Left lung (tissue), 10 donors: Measurements from ENCODE around the gene PHKA2. TPM values are rescaled to one million over a fixed set of nuclear protein-coding genes. Genes with fewer than 3 reads are reported as not detected.

Experiments
- ATAC-seq: fragments of 200-7000 bp; cut with Tn5 transposase; one replicate; pipeline ENCODE4 v1.9.1; 2020; ENCODE audit warnings: moderate library complexity
- DNase-seq, 4 donors: peaks; one replicate each; pipeline ENCODE4 v3.0.0-alpha.2; 2013 to 2020
- H3K27ac ChIP-seq, 2 donors: fragments of 200-600 bp; sonication (generic) in 1 of 2; one replicate each; pipeline versions ENCODE4 v1.5.0 to v1.8.0; 2020 to 2021
- H3K27me3 ChIP-seq, 2 donors: fragments of 200-600 bp; sonication (generic) in 1 of 2; one replicate each; pipeline versions ENCODE4 v1.5.0 to v1.8.0; 2020 to 2021
- H3K36me3 ChIP-seq, 2 donors: fragments of 200-600 bp; sonication (generic) in 1 of 2; one replicate each; pipeline versions ENCODE4 v1.5.0 to v1.8.0; 2020 to 2021
- H3K4me1 ChIP-seq, 2 donors: fragments of 200-600 bp; one replicate each; pipeline ENCODE4 v1.8.0; 2021
- H3K4me3 ChIP-seq, 2 donors: fragments of 200-600 bp; sonication (generic) in 1 of 2; one replicate each; pipeline versions ENCODE4 v1.5.0 to v1.8.0; 2020 to 2021; ENCODE audit warnings: mild to moderate bottlenecking in 1 of 2
- H3K9me3 ChIP-seq, 2 donors: fragments of 200-600 bp; sonication (generic) in 1 of 2; one replicate each; pipeline versions ENCODE4 v1.5.0 to v1.8.0; 2020 to 2021
- intact Hi-C, 2 donors: fragments of 100-400 bp; cut with DNase I; formaldehyde crosslinking; loops; one replicate each; pipeline versions ENCODE4 v1.11.2 to v1.14.2; 2022
- polyA plus RNA-seq, 6 donors: library from polyadenylated mRNA; unstranded; fragments of 120-200 nt; gene quantifications; one replicate each; pipeline ENCODE4 v1.2.1, GENCODE V29; 2013; ENCODE audit not compliant: insufficient read length in 6 of 6
- total RNA-seq, 2 donors: library from RNA; stranded (reverse); fragmentation: NEBNext Ultra II Directional; extraction: Animal tissue kit (Norgen Biotek cat#: 25700); gene quantifications; one replicate each; pipeline ENCODE4 v1.2.1, GENCODE V29; 2021
- TF ChIP-seq, protein P1 (sequence below), 2 donors: fragments of 200-600 bp; sonication (generic) in 1 of 2; IDR thresholded peaks; one replicate each; pipeline versions ENCODE4 v1.5.0 to v1.8.0; 2021; ENCODE audit warnings: antibody characterized with exemption in 2 of 2
- donor health status: DM: no; HTN: yes; CAD: no.
- donor health status: DM: no; HTN: no; CAD: no.

PHKA2 gene
- total and polyA plus RNA-seq, 8 donors = 26.1 to 45.8 (median 38.0) TPM

GRCh38 chrX:19003756-19004155 is 19.8 kb upstream of the PHKA2 start:
- intact Hi-C loops = no loop called here
- DNase-seq (no peak), ATAC-seq (no peak)
- Histone ChIP-seq H3K9me3 (no peaks in the 10 kb centered on the region), H3K36me3 (no peaks in the 10 kb centered on the region), H3K4me3 (no peak overlapping the region), H3K27ac (no peak overlapping the region), H3K4me1 (no peaks in the 10 kb centered on the region), H3K27me3 (peaks cover 0 to 3% of the 10 kb centered on the region in 2 donors)
- TF ChIP-seq, protein P1, sequence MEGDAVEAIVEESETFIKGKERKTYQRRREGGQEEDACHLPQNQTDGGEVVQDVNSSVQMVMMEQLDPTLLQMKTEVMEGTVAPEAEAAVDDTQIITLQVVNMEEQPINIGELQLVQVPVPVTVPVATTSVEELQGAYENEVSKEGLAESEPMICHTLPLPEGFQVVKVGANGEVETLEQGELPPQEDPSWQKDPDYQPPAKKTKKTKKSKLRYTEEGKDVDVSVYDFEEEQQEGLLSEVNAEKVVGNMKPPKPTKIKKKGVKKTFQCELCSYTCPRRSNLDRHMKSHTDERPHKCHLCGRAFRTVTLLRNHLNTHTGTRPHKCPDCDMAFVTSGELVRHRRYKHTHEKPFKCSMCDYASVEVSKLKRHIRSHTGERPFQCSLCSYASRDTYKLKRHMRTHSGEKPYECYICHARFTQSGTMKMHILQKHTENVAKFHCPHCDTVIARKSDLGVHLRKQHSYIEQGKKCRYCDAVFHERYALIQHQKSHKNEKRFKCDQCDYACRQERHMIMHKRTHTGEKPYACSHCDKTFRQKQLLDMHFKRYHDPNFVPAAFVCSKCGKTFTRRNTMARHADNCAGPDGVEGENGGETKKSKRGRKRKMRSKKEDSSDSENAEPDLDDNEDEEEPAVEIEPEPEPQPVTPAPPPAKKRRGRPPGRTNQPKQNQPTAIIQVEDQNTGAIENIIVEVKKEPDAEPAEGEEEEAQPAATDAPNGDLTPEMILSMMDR (IDR thresholded peaks at IDR 0.05) = no peak

- Histone ChIP-seq H3K9me3 (no peaks in the 10 kb centered on the region), H3K36me3 (no peaks in the 10 kb centered on the region), H3K4me3 (no peak overlapping the region), H3K4me1 (peaks cover 0 to 3% of the 10 kb centered on the region in 2 donors), H3K27me3 (peaks cover 0 to 6% of the 10 kb centered on the region in 2 donors), H3K27ac (no peak overlapping the region)
- ATAC-seq (no peak), DNase-seq (no peak)
- intact Hi-C loops = no loop called here
- TF ChIP-seq, protein P1 (IDR thresholded peaks at IDR 0.05) = no peak
Observed at GRCh38 chrX:18998653-18999052, 14.7 kb upstream of the PHKA2 start.

- Histone ChIP-seq H3K27me3 (peaks cover 0 to 6% of the 10 kb centered on the region in 2 donors), H3K4me1 (peaks cover 0 to 3% of the 10 kb centered on the region in 2 donors), H3K27ac (no peak overlapping the region), H3K9me3 (no peaks in the 10 kb centered on the region), H3K36me3 (no peaks in the 10 kb centered on the region), H3K4me3 (no peak overlapping the region)
- ATAC-seq (no peak), DNase-seq (no peak)
- TF ChIP-seq, protein P1 (IDR thresholded peaks at IDR 0.05) = no peak
- intact Hi-C loops = no loop called here
Observed at GRCh38 chrX:18997916-18998315, 14.0 kb upstream of the PHKA2 start.

GRCh38 chrX:18996536-18996935 is 12.6 kb upstream of the PHKA2 start:
- DNase-seq = no peak
- Histone ChIP-seq H3K27ac (no peak overlapping the region), H3K4me3 (no peak overlapping the region), H3K4me1 (peaks cover 0 to 3% of the 10 kb centered on the region in 2 donors), H3K36me3 (no peaks in the 10 kb centered on the region), H3K9me3 (no peaks in the 10 kb centered on the region), H3K27me3 (peaks cover 0 to 6% of the 10 kb centered on the region in 2 donors)
- intact Hi-C loops = no loop called here
- ATAC-seq = no peak
- TF ChIP-seq, protein P1 (IDR thresholded peaks at IDR 0.05) = no peak

- TF ChIP-seq, protein P1 (IDR thresholded peaks at IDR 0.05) = no peak
- Histone ChIP-seq H3K4me3 (no peak overlapping the region), H3K4me1 (peaks cover 0 to 3% of the 10 kb centered on the region in 2 donors), H3K36me3 (no peaks in the 10 kb centered on the region), H3K27me3 (peaks cover 0 to 8% of the 10 kb centered on the region in 2 donors), H3K27ac (peak overlapping the region in 1 of 2 donors; percentile 44), H3K9me3 (no peaks in the 10 kb centered on the region)
- ATAC-seq (peak; percentile 51), DNase-seq (no peak)
- intact Hi-C loops = no loop called here
Observed at GRCh38 chrX:18995221-18995620, 11.3 kb upstream of the PHKA2 start.
